GM13977 (cell line): ENCODE measurements around the gene STK32B.
"Not testable (repeated sequence)": the region's sequence is repeated elsewhere in the genome, so short reads cannot be mapped to it uniquely, and the experiment has no call there.

Experiments used
- DNase-seq: peaks from one replicate; pipeline ENCODE4 v3.0.0; 2012; ENCODE audit warnings: low spot score
- in situ Hi-C: fragments of 300-500 bp; cut with MboI; formaldehyde crosslinking; loops from one replicate; pipeline ENCODE4 v1.12.0; 2022; ENCODE audit warnings: low sequenced_read_pairs, low pct_unique_long_range_greater_than_20kb, mixed read lengths, inconsistent platforms; ENCODE audit not compliant: unreplicated experiment
- TF ChIP-seq, protein P1 (sequence below): IDR thresholded peaks from 2 replicates; pipeline ENCODE4 v1.5.1; 2012; ENCODE audit warnings: mild to moderate bottlenecking, control low read depth; ENCODE audit not compliant: insufficient read depth; ENCODE audit errors: extremely low read depth, missing control alignments

STK32B gene

DNA sequence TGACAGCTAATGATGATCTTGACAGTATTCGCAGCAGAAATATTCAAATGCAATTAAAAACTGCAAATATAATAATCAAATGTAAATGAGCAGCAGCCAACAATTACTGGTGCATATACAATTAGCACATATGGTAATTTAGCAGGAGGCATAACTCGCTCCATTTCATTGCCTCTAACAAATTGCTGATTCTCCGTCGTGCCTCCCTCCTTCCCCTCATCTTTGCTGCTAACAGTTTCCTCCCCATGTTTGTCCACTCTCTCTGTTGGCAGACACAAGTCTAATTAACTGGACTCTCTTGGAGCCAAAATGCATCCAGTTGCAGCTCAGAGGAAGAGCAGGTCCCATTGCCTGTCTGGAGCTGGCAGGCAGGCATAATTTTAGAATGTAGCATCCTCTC lies 210.6 kb downstream of the STK32B start:
- no peak for DNase-seq
- in situ Hi-C loops: no loop called here
- TF ChIP-seq, protein P1, sequence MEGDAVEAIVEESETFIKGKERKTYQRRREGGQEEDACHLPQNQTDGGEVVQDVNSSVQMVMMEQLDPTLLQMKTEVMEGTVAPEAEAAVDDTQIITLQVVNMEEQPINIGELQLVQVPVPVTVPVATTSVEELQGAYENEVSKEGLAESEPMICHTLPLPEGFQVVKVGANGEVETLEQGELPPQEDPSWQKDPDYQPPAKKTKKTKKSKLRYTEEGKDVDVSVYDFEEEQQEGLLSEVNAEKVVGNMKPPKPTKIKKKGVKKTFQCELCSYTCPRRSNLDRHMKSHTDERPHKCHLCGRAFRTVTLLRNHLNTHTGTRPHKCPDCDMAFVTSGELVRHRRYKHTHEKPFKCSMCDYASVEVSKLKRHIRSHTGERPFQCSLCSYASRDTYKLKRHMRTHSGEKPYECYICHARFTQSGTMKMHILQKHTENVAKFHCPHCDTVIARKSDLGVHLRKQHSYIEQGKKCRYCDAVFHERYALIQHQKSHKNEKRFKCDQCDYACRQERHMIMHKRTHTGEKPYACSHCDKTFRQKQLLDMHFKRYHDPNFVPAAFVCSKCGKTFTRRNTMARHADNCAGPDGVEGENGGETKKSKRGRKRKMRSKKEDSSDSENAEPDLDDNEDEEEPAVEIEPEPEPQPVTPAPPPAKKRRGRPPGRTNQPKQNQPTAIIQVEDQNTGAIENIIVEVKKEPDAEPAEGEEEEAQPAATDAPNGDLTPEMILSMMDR: no peak

DNA sequence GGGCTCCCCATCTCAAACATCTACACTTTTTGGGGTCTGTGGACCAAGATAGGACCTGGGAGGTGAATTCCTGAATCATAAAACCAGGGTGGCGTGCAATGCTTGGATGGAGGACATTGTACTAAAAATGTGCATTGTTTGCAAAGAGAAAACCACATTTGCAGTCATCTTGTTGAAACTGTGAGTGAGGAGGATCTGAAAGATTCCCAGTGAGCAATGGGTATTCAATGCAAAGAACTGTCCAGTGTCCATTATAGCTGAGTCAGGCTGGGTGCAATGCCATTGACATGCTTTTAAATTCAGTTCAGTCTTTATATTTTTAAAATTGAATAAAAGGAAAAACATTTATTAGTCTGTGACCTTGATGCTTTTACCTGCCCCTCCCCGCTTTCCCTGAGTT lies 215.7 kb downstream of the STK32B start:
- TF ChIP-seq, protein P1: no peak
- DNase-seq: no peak
- in situ Hi-C loops: no loop called here

DNA sequence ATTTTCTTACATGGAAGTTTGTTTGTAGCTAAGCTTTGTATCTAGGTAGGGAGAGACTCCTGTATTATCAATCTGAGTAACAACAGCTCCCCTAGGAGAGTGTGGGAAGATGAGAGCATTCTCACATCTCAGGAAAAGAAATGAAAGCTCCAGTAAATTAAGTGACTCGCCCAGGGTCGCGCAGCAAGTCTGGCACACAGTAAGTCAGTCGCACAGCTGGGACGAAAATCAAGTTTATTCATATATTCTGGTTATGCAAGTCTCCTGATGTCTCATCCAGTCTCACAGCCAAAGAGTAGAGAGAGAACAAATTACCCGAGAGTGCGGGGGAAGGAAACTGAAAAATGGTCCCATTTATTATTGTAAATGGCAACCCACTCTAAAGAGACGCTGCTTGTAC lies 216.1 kb downstream of the STK32B start:
- no peak for DNase-seq
- TF ChIP-seq, protein P1: no peak
- in situ Hi-C loops: no loop called here

DNA sequence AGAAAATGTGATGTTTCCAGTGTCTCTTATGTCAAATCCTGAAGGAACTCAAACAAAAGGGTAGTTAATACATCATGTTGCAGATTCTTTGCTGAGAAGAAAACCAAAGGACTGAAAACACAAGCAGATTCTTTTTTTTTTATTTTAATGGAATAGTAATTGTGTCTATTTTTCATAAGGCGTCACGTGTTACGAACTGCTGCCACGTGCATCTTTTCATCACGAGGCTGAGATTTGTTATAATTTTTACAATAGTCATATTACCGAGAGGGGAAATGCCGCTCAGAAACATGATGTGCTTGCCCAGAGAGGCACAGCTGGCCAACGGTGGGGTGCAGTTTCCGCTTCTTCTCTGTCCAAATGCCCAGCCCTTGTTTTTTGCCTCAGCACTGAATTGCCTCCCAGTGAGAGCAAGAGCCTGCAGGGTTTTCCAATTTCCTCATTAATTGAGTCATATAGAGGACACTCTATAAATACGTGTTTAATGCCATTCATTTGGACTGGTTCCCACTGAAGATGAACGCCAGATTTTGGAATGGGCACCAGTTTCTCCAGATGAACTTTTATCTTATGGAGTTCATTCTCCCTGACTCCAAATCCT lies 225.3 kb downstream of the STK32B start:
- in situ Hi-C loops: no loop called here
- no peak for DNase-seq
- TF ChIP-seq, protein P1: no peak

DNA sequence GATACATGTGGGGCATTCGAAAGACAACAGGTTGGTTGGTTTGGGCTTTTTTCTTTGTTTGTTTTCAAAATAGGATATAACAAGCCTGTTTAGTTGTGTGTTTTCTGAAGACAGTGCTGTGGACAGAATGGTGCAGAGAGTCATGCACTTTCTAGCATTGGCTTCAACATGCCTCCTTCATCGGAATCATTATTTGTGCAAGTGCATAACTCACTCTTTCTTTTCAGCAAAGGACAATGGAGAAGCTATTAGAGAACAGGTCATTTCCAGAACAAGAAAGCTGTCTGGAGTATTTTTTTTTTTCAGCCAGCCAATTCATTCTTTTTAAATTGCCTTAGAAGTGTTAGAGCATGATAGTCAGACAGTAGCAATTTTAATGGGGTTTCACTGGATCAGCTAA lies 225.8 kb downstream of the STK32B start:
- in situ Hi-C loops: no loop called here
- TF ChIP-seq, protein P1: no peak
- no peak for DNase-seq

DNA sequence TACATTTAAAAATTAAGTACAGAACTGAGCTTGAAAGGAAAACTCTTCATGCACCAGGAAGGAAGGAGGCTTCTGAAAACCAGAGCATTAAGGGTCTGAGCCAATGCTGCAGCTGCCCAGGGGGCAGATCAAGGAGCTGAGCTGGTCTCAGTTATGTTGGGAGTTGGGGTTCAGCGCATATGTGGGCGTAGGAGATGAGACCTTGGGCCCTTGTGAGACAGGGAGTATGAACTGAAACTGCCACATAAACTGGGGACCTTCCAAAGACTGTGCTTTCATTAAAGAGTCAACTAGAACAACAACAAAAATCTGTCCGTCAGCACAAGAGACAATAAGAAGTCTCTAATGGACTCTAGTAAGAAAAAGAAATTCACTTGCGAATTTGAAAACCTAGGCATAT lies 226.9 kb downstream of the STK32B start:
- in situ Hi-C loops: no loop called here
- TF ChIP-seq, protein P1: no peak
- DNase-seq: no peak

DNA sequence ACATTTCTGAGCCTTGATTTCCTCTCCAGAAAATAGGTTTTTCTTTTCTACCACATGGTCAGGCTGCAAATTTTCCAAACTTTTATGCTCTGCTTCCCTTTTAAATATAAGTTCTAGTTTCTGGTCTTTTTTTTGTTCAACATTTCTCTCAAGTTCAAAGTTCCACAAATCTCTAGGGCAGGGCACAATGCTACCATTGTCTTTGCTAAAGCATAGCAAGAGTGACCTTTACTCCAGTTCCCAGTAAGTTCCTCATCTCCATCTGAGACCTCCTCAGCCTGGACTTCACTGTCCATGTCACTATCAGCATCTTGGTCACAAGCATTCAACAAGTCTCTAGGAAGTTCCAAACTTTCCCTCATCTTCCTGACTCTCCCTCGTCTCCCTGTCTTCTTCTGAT lies 228.8 kb downstream of the STK32B start:
- in situ Hi-C loops, DNase-seq: not testable (repeated sequence)
